Non-pigmented ciliary epithelial cell (primary cell): ENCODE measurements around the gene BACE2.

ENCODE experiments used
- DNase-seq: peaks from one replicate; pipeline ENCODE4 v3.0.0-alpha.2; 2010; ENCODE audit warnings: low read depth

Gene BACE2

DNA sequence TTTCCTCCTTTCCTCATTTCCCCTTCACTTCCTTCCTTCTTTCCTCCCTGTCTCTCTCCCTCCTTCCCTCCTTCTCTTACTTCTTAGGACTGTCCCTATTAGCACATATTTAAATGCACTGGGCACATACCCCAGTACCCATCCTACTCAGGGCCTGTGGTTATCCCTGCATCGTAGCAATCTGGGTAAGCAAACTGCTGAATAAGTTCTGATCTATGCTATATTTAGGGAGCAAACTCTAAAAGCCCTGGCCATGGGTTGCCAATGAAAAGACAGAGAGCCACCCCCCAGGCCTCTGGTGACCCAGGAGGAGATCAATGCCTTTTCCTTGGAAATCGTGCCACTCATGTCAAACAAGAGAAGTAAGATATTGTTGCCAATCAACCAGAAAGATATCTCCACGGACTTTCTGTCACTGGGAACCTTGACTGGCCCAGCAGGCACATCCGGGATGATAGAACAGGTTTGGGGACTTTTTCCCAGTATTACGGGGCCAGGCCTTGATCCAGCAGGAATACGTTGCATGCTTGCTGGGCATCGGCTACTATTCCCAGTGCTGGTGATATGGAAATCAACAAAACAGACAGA lies 154.0 kb downstream of the BACE2 start:
- DNase-seq, result no peak

DNA sequence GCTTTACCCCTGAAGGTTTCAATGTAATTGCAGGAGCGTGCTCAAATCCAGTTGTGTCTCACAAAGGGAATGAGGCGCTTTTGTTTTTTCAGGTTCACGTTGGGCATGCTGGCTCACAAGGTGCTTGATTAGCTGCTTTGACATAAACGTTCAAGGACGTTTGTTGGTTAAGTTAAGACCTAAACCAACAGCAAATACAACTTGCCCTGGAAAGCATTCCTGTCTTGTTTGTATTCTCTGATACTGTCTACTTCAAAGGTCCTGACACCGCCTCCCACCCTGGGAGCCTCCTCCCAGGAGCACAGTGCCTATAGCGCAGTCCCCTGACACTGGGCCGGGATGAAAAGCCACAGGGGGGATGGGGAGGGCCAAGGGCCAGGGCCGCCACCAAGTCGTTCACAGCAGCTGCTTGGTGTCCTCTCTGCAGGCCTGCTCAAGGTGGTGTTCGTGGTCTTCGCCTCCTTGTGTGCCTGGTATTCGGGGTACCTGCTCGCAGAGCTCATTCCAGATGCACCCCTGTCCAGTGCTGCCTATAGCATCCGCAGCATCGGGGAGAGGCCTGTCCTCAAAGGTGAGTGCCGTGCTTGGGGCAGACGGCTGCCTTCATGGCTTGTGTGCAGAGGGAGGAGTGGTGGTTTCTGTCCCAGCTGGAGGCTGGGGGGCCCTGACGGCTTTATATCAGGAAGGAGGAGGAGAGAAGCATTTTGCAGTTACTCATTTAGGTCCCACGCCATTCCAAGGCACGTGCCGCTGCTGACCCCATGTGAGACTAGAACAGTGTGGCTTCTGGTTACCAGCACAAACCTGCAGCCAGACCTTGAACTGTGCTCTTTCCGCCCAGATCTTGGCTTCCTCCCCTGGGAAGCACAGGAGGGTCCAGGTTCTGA lies 154.8 kb downstream of the BACE2 start:
- DNase-seq, result no peak

DNA sequence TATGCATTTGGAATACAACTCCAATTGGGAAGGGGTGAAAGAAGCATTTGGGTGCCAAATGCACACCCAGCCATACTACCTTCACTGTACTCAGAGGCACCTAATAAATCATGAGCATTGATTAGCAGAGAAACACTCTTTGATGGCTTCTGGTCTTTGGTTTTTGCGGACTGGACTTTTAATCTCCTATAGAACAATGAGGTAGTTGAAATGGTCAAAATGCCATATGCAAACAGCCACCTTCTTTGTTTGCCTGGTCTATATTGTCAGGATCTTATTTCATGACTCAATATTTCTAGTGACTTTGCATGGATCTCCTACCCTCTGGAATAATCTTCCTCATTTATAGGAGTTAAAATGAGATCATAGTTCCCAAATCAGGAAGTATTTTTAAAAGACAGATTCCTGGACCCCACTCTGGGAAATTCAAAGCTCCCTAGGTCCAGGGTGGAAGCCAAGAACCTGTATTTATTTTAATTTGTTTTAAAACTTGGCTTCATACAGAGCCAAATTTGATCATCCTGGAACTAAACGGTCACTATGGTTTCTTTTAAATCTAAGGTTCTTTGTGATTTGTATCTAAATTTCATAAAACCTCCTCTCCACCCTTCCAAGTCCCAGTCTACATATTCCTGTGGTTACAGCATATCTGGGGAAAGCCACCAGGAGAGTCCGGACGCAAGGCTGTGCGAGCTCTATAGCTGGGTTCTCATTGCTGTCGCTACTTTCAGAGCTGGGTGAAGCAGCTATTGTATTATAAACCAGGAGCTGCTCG lies 157.4 kb downstream of the BACE2 start:
- DNase-seq, result no peak

DNA sequence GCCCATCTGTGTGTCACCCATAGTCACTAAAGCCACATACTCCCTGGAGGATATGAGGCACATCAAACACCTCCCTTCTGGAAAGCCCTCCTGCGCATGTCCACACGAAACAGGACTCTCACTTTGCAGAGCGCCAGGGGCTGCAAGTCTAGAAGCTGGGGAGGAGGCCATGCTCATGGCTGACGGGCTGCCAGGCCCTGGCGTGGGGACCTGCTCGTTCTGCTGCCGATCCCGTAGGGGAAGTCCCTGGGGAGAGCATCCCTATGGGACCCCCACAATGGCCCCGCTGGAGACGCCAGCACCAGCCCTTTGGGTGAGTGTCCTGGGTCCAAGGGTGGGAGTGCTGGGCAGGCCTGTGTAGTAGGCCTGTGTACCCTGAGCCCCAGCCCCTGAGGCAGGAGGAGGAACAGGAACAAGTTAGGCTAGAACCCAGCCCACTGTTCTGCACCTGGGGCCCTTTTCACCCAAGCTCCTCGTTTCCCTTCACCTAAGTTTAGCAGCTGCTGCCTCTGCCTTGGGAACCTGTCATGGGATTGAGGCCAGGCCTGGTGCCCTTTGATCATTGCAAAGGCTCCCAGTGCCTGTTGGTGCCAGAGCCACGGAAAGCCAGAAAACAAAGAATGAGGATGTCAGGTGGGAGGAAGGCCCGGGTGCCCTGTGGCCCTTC lies 158.6 kb downstream of the BACE2 start:
- no peak for DNase-seq

DNA sequence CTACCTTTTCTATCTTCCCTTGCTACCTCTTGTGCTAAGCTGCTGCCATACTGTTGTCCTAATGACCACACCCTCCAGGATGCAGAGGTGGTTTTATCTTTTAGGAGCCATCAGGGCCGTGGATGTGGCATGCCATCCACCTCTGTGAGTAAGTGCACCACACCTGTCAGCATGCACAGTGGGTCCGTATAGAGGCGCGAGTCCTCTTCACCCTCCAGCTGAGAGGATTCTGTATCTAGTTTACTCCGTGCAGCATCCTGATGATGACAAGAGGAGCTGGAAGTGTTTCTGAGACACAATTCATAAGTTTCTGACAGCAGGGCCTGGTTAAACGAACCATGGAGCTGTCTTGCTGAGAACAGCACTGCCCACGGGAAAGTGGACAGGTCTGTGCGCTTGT lies 159.8 kb downstream of the BACE2 start:
- DNase-seq, result no peak

DNA sequence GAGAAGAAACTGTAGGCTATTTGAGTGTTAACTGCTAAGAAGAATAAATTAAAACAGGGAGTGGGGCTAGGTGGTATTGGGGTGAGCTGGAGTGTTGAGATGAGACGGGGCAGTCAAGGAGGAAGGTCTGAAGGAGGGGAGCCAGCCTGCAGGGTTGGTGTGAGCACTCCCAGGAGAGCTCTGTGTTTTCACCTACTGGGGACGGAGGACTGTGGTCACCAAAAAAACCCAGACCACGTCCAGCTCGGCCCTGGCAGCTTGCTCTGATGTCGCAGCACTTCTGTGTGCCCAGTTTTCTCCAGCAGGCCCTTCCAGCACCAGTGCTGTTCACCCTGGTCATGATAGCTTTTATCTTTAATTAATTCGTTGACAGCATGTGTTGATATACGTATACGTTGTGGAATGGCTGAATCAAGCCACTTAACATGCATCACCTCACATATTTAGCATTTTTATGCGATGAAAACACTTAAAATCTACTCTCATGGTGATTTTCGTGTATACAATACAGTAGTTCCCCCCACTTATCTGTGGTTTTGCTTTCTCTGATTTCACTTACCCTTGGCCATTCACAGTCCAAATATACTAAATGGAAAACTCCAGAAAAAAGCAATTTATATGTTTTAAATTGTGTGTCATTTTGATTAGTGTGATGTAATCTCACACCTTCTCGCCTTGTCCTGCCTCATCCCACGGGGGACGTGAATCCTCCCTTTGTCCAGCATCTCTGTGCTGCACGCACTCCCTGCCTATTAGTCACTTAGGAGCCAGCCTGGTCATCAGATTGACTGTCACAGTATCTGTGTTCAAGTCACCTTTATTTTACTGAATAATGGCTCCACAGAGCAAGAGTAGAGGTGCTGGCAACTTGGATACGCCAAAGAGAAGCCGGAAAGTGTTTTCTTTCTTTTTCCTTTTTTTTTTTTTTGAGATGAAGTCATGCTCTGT lies 161.0 kb downstream of the BACE2 start:
- DNase-seq, result no peak
